Stimulated activated CD4-positive, alpha-beta T cell treated with anti-CD3 and anti-CD28 coated beads, Interleukin-12 subunit alpha, Interleukin-12 subunit beta, amount 100 ng/mL, for 48 hours (primary cell): ENCODE measurements around the gene DEF6.

Source experiments
- DNase-seq, 3 donors: peaks; one replicate each; pipeline ENCODE4 v3.0.0-alpha.2; 2020; ENCODE audit warnings: low read depth in 2 of 3, low spot score in 1 of 3

DEF6 gene, protein sequence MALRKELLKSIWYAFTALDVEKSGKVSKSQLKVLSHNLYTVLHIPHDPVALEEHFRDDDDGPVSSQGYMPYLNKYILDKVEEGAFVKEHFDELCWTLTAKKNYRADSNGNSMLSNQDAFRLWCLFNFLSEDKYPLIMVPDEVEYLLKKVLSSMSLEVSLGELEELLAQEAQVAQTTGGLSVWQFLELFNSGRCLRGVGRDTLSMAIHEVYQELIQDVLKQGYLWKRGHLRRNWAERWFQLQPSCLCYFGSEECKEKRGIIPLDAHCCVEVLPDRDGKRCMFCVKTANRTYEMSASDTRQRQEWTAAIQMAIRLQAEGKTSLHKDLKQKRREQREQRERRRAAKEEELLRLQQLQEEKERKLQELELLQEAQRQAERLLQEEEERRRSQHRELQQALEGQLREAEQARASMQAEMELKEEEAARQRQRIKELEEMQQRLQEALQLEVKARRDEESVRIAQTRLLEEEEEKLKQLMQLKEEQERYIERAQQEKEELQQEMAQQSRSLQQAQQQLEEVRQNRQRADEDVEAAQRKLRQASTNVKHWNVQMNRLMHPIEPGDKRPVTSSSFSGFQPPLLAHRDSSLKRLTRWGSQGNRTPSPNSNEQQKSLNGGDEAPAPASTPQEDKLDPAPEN

DNA sequence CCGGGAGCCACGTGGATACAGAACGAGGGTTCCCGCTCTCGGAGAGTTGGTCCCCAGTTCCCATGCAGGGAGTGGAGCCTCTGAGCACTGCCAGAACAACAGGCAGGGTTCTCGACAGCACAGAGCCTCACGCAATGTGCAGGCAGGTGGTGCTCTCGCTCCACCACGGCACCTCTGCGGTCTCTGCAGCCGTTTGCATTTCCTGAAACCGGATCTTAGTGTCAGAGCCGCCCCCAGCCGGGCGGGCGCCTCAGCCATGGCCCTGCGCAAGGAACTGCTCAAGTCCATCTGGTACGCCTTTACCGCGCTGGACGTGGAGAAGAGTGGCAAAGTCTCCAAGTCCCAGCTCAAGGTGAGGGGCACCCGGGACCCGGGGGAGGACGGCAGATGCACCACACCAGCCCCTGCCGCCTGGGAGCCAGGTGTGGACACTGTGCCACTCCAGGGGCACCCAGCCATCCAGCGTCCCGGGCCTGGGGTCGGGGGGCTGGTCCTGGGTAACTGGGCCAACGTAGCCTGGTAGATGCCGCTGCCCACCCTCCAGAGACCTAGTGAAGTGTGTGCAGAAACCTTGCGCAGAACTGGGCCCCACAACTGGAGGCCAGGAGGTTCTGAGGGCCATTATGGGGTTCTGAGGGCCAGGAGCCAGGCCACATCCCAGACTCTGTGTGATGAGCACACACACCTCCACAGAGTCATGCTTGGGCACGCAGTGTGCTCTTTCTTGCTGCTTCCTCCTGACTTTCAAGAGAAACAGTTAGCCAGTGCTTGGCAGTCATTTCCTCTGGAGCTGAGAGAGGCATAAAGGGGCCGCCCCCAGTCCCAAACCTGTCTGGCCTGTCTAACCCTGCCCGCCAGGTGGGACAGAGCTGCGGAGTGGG, at the start of gene DEF6:
Gene DEF6 (plus strand): TSS at position 218 of the 881 bp plus-strand sequence. CDS start 39 bp downstream, at position 257.
- DNase-seq = peak; percentile 77 to 84 (median 80)

DNA sequence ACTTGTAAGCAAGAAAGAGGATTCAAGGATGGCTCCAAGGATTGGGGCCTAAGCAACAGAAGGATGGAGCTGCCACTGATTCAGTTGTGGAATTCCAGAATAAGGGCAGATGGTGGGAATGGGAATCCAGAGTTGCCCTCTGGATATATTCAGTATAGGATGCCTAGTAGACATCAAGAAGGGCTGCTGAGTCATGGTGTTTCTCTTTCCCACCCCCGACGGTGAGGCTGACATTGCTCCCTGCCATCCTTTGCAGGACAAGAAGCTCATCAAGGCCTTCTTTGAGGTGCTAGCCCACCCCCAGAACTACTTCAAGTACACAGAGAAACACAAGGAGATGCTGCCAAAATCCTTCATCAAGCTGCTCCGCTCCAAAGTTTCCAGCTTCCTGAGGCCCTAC, 49.3 kb upstream of the DEF6 start:
- DNase-seq = no peak

DNA sequence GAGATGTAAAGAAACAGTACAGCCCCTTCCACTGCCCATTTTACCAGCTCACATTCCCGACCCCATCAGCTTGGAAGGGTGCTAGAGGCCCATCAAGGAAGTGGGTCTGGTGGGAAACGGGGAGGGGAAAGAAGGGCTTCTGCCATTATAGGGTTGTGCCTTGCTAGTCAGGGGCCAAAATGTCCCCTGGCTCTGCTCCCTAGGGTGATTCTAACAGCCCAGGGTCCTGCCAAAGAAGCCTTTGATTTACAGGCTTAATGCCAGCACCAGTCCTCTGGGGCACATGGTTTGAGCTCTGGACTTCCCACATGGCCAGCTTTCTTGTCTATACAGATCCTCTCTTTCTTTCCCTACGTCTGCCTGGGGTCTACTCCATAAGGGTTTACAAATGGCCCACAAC, 48.7 kb upstream of the DEF6 start:
- no peak for DNase-seq

DNA sequence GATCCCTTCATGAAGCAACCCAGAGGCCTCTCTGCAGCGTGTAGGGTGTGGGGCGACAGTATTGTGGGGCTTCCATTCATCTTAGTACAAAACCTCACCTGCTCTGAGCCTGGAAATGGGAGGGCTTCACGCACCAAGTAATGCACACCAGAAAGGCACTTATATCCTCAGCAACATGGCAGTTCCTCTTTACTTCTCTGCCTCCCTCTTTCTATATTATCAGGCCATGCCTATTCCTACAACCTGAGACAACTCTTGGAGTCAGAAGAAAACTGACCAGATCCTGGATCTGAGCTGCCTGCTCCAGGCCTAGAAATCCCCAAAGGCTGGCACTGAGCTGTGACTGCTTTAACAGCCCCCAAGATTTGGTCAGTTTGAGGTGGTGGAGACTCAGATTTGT, 45.7 kb upstream of the DEF6 start:
- no peak for DNase-seq

DNA sequence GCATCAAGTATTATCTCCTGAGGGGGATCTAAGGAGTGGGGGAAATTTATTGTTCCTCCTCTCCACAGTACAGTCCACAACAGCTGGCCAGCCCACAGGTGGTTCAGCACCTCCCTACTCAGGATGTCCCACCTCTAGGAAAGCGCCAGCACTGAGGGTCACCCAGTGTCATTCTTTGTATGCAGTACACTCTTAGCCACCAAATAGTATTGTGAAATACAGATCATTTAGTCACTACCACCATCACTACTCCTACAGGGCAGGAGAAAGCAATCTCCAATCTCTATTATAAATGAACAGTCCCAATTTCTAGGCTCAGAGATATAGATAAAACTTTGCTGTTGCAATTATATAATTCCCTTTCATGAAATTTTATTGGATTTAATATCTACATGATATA, 44.4 kb upstream of the DEF6 start:
- DNase-seq = no peak

DNA sequence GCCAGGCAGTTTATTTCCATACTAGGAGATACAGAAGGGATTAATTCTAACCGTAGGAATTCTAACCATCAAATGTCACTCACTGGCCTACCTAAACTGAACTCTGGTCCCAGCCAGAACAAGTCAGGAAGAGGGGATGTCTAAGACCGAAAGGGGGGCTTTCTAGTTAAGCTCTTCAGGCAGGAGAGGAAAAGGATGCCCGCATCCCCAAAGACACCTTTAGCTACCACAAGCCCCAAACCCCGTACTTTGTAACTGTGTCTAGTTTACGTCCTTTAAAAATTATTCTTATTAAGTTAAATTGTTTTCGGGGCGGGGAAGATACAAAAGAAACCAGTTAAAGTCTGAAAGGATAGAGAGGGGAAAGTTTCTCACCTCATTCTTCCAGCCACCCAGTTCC, 39.3 kb upstream of the DEF6 start:
- DNase-seq = no peak

DNA sequence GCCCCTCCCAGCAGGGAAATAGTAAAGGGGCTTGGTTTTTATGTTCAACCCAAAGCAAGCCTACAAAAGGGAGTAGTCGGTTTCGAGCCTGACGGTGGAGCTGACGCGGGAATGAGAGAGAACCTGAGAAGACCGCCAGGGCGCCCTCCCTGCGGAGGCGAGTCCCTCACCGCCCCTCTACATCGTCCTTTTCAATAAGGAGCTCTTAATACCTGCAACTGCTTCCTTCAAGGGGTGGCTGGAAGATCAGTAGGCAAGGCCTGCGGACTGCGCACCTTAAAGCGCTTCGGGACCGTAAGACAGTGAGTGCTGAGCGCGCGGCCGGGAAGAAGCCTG, 38.8 kb upstream of the DEF6 start:
- DNase-seq = peak in 2 of 3 donors; percentile 2 to 4

DNA sequence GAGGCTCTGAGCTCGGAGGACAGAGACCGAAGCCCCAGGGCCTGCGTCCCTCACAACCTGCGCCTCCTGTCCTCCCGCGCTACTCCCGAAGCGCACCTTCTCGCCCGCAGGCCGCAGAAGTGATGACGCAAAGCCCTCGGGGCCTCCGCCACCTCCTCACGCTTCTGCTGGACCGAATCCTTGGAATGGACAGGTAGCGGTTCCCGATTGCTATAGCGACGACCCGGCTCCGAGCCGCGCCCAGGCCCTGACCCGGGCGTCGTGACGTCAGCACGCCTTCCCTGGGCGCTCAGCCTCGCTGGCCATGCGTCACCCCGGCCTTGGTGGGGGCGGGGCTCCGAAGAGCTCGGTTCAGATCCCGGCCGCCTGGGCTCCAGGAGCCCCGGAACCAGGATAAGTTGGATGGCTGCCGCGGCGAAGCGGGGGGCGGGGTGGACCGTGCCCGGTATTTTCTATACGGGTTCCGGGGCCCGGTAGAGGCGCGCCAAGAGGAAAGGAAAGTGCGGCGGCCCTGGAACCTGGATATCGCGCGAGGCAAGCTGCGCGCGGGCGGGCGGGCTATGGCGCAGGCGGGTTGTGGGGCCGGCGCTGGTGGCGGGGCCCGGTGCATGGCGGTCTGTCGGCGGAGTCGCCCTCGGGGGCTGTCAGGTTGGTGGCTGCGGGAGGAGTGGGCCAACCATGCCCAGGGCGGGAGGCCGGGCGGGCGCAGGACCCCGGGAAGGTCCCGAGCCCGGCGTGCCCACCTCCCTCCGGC, 38.2 kb upstream of the DEF6 start, which contains the start of gene ZNF76:
Gene ZNF76 (plus strand): TSS at position 542 of the 754 bp plus-strand sequence. CDS start 21,417 bp downstream, outside the sequence.
- peak; percentile 84 to 93 (median 89) for DNase-seq

DNA sequence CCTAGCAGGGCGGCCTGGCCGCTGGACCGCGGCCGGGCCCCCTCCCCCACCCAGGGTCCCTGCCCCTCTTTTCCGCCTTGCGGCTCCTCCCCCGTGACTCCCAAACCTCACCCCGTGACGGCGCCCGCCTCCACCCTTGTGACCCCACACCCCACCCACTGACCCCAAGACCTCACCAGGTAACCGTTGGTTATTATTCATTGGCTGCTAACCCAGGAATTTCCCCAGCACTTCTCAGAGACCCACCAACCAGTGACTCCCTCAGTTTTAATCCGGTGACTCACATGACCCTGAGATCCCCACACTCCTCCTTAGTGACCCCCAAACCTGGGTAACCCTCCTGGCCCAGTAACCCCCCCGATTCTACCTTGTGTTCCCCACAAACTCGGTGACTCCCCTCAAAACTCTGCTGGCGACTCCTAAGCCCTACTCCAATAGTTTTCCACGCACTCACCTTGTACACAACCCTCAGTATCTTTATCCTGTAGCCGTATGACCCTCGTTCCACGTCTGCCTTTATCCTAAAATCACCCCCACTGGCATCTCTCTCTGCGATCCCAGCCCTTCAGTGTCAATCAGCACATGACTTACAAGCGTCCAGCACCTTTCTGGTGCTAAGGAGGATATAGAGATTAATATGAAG, 37.5 kb upstream of the DEF6 start:
- DNase-seq = peak; percentile 48 to 65 (median 54)

DNA sequence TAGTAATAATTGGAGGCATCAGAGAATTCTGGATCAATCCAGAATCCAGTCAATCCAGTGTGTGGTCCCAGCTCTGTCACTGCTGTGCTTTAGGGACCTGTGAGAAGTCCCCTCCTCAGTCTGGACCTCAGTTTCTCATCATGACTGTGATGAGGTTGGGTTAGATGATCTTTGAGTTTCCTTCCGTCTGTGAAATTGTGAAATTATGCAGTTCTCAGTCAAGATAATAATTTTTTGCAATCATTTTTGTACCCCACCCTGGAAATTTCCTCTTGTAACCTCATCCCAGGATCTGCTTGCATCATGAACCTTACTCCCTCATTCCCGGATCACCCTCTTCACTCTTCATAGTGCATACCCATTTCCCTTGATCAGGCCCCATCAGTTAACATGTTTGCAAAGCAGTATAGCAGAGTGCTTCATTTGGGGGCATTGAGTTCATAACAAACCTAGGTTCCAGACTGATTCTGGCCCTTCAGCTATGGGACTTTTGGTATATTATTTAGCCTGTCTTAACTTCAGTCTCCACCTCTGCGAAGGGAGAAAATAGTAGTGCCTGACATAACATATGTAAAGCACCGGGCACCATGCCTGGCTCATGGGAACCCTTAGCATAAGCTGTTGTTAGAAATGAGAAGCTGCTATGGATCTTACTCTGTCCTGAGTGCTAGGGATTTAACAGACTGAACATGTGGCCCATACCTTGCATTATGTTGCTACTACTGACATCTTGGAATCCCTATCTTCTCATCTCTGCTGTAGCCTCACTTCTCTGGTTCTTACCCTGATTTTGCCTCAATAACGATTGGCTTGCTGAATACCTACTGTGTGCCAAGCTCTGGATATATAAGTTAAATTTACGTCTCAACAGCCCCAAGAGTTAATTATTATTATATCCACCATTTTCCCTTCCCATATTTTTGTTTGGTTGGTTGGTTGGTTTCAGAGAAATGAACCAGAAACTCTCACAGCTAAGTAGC, 36.7 kb upstream of the DEF6 start:
- DNase-seq = no peak

DNA sequence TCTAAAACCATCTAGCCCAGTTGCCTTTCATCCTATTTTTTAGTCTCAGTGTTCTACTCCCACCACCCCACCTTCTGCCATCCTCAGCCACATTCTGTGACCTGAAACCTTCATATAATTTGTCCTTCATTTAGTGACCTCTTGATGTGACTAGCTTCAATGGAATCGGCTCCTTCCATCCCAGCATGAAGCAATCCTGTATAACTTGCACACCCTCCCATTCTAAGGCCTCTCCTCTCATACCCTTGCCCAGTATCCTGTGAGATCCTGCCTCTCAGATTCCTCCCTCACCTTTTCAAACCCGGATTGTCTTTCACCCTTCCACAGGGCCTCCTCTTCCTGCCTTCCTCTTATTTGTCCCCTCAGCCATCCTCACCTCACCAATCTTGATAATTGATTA, 35.0 kb upstream of the DEF6 start:
- no peak for DNase-seq

DNA sequence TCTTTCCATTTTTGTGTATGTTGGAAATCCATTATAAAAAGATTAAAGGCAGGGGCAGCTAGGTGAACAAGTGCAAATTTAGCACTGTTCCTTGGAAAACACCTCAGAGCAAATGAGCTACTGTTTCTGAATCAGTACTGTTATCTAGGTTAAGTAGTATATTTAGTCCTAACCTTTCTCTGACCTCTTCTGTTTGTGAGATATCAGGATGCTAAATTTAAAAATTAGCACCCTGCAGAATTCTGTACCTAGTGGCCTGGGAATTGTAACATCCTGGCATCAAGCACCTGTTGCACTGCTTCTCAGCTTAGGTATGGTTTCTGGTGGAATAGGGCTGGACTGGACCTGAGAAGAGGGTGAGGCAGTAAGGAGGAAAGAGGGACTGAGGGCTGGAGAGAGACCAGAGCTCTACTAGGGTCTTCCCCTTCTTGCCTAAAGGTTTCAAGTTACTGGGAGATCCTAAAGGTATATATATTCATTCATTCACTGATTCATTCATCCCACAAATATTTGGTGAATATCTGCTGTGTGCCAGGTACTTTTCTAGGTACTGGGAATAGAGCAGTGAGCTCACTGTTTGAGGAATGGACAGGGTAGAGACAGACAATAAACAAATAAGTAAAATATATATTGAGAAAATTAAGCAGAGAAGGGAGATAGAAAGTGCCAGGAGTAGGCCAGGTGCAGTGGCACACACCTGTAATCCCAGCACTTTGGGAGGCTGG, 32.9 kb upstream of the DEF6 start:
- no peak for DNase-seq

DNA sequence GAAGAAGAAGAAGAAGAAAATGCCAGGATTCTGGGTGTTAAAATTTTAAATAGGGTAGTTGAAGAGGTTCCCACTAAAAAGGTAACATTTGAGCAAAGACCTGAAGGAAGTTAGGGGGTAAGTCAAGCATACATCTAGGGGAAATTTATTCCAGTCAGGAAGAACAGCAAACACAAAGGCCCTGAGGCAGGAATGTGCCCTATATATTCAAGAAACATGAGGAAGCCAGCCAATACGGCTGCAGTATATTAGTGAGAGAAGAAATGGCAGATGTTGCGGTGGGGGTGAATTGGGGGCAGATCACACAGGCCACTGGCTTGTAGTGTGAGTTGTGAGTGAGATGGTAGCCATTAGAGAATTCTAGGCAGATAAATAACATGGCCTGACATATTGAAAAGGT, 32.1 kb upstream of the DEF6 start:
- no peak for DNase-seq

DNA sequence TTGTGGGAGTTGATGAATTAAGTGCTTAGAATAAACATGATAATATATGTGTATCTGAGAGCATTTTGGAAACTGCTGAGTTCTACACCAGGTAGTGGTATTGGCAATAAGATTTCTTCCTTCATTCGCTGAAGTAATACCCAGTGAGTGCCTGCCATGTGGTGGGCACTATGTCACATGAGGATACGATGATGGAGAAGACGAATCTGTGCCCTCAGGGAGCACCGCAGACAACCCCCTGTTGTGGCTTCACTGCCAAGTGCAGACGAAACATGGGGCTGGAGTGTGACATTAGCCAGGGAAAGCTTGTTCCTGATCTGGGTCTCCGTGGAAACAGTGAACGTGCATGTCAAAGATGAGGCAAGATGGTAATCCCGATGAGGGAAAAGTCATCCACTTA, 30.2 kb upstream of the DEF6 start:
- DNase-seq = no peak

DNA sequence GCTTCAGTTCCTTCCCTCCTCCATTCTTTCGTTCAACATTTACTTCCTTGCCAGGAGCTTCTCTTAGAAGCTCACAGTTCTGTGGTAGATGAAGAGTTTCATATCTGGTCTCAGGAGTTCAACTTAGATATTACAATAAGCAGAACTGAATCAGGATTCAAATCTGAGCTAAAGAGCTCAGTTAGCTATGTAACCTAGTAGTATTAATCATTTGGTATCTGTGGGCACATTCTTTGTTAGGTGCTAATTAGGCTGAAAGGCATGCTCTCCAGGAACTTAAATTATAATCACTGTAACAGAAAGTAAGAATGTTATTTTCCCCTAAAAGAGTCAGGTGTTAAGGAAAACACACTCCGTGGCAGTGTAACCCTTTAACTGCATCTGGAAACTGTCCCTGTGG, 29.7 kb upstream of the DEF6 start:
- DNase-seq = no peak

DNA sequence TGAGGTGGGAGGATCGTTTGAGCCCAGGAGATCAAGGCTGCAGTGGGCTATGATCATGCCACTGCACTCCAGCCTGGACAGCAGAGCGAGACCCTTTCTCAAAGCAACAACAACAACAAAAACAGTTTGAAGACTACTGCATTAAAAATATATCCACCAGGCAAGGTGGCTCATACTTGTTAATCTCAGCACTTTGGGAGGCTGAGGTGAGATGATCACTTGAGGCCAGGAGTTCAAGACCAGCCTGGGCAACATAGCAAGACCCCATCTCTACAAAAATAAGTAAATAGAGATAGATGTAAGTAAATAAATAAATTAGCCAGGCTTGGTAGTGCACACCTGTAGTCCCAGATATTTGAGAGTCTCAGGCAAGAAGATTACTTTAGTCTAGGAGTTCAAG, 25.6 kb upstream of the DEF6 start:
- DNase-seq = no peak

DNA sequence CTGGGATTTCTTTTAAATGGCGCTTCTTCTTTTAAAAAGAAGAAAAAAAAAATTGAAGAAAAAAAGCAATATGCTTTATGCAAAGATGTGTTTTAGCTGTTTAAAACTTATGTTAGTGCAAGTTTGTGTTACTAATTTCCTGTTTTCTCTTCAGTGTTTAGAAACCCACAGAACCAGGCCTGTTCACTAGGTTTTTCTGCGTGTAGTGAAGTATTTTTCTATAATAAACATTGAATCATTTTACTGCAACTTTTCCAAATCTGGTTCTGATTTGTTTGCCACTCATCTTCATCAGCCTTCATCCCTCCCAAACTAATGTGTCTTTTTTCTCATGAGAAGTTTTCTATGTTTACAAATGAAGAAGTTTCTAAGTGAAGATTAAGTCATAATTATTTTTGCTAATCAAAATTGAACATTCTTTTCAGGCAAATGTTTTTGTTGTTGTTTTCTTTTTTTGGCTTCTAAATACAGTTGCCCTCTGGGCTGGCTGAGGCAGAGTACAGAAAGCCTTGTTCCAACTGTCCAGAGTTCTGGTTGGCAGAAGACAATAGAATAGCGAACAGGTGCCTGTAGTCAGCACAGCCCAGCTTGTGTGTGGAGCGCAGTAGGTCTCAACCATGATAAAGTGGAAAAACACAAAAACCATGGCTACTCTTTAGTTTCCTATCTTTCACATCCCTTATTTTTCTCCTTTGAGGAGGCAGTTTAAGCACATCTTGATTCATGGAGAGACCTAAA, 23.6 kb upstream of the DEF6 start:
- DNase-seq = no peak

DNA sequence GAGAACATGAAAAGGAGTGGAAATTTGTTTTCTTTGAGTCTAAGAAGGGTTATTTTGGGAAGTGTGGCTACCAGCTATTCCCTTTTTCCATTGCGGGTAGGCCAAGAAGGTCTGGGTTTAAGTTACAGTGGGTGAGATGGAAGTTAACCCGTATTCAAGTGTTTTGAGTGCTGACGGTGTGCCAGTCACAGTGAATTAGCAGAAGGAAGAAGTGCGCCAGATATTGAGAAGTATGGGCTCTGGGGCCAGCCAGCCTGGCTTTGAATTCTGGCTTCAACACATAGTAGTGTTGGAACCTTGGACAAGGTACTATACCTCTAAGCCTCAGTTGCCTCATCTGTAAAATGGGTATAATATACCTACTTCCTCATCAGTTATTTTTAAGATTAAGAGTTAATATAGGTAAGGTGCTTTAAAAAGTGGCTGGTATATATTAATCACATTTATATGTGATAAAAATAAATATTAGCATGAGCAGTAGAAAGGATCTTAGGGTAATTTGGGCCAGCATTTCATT, 21.8 kb upstream of the DEF6 start:
- DNase-seq = no peak
